Endothelial cell of umbilical vein (primary cell): ENCODE measurements around the gene FRMD6. TPM values are rescaled to one million over a fixed set of nuclear protein-coding genes. Genes with fewer than 3 reads are reported as not detected.

Source experiments
- BruUV-seq: library from RNA; stranded (reverse); fragments of 400-500 nt; replicated peaks from 2 replicates; lab custom pipeline; 2021; lab: Mats Ljungman, UMichigan
- CTCF ChIA-PET: fragments of 300-600, 350-600 bp; sonication (Branson Sonifier 250); formaldehyde crosslinking; loops from one replicate; lab custom pipeline; 2021; ENCODE audit warnings: antibody characterized with exemption, inconsistent platforms; lab: Charles Lee
- POLR2A ChIA-PET: fragments of 300-600, 350-600 bp; sonication (Branson Sonifier 250); formaldehyde crosslinking; loops from one replicate; lab custom pipeline; 2021; ENCODE audit warnings: antibody characterized with exemption, inconsistent platforms; lab: Charles Lee
- DNase-seq: peaks from one replicate; pipeline ENCODE4 v3.0.0-alpha.2; 2011; ENCODE audit warnings: low read depth, low spot score
- FAIRE-seq: peaks from 2 replicates; lab custom pipeline; 2011; peaks lifted over from hg19 to GRCh38; lab: Jason Lieb, UNC
- H2AFZ ChIP-seq: 2 replicates; pipeline ENCODE4 v1.6.0; 2012; ENCODE audit warnings: low read depth, low read length, control low read depth, inconsistent platforms
- H3K27ac ChIP-seq: 2 replicates; pipeline ENCODE4 v1.5.1; 2011; ENCODE audit warnings: low read depth, mild to moderate bottlenecking, control low read depth, low read length, moderate library complexity; ENCODE audit not compliant: insufficient read depth
- H3K27me3 ChIP-seq, 2 experiments: 2 replicates each; pipeline versions ENCODE4 v1.6.0 to v1.6.1; 2011; ENCODE audit warnings: low read length in 2 of 2, mixed read lengths in 1 of 2; ENCODE audit not compliant: control insufficient read depth in 2 of 2, insufficient read depth in 2 of 2
- H3K36me3 ChIP-seq, 2 experiments: 2 replicates in 1 of 2; 3 replicates in 1 of 2; pipeline ENCODE4 v1.5.1; 2011; ENCODE audit warnings: low read length in 2 of 2, mild to moderate bottlenecking in 1 of 2, moderate library complexity in 1 of 2; ENCODE audit not compliant: control insufficient read depth in 2 of 2, insufficient read depth in 2 of 2; ENCODE audit errors: extremely low read depth in 1 of 2
- H3K4me1 ChIP-seq: 3 replicates; pipeline ENCODE4 v1.5.1; 2011; ENCODE audit warnings: mild to moderate bottlenecking, low read length; ENCODE audit not compliant: control insufficient read depth, insufficient read depth; ENCODE audit errors: extremely low read depth
- H3K4me2 ChIP-seq: 2 replicates; pipeline ENCODE4 v1.6.1; 2011; ENCODE audit warnings: low read length, control low read depth, mixed read lengths; ENCODE audit not compliant: insufficient read depth
- H3K4me3 ChIP-seq, 3 experiments: fragments of 200-600 bp in 1 of 3; sonication (generic), shearing (Covaris generic) in 1 of 3; replicated peaks in 1 of 3; 2 replicates each; pipeline ENCODE4 v1.5.1; 2011 to 2016; ENCODE audit warnings: control low read depth in 3 of 3, low read length in 3 of 3, mild to moderate bottlenecking in 2 of 3, inconsistent platforms in 1 of 3, low read depth in 1 of 3, moderate library complexity in 1 of 3; ENCODE audit not compliant: insufficient read depth in 1 of 3
- H3K79me2 ChIP-seq: 2 replicates; pipeline ENCODE4 v1.6.0; 2012; ENCODE audit warnings: low read length, inconsistent platforms; ENCODE audit not compliant: control insufficient read depth, insufficient read depth
- H3K9ac ChIP-seq: replicated peaks from 2 replicates; pipeline ENCODE3; 2011; ENCODE audit warnings: low read length, control low read depth; ENCODE audit not compliant: insufficient read depth; ENCODE audit errors: extremely low read depth
- H3K9me1 ChIP-seq: replicated peaks from 3 replicates; pipeline ENCODE4 v1.6.0; 2011; ENCODE audit warnings: mild to moderate bottlenecking, low read length; ENCODE audit not compliant: control insufficient read depth, insufficient read depth; ENCODE audit errors: extremely low read depth
- H3K9me3 ChIP-seq: replicated peaks from 2 replicates; pipeline ENCODE4 v1.5.1; 2012; ENCODE audit warnings: low read length, inconsistent platforms; ENCODE audit not compliant: control insufficient read depth, insufficient read depth
- H4K20me1 ChIP-seq: replicated peaks from 2 replicates; pipeline ENCODE3; 2011; ENCODE audit warnings: mild to moderate bottlenecking, low read length; ENCODE audit not compliant: control insufficient read depth, insufficient read depth; ENCODE audit errors: extremely low read depth
- GATA2 ChIP-seq: IDR thresholded peaks from 2 replicates; pipeline ENCODE4 v1.7.0; 2011; ENCODE audit warnings: low read depth, mild to moderate bottlenecking, moderate library complexity, mixed read lengths, low read length; ENCODE audit not compliant: insufficient read length, insufficient read depth
- dilution Hi-C: fragments of 300-500 bp; cut with MboI; formaldehyde crosslinking; loops from one replicate; pipeline ENCODE4 v1.15.0; 2019; ENCODE audit warnings: low sequenced_read_pairs; ENCODE audit not compliant: extremely low pct_ligation_motif_present
- intact Hi-C: fragments of 100-400 bp; cut with micrococcal nuclease; formaldehyde crosslinking; loops from one replicate; pipeline ENCODE4 v1.10.0; 2022
- polyA plus RNA-seq, 4 experiments: library from polyadenylated mRNA; depleted of rRNA in 3 of 4; stranded (reverse) in 3 of 4; unstranded in 1 of 4; fragments of >200 nt; gene quantifications; 2 replicates each; pipeline versions ENCODE4 v1.2.1 to v1.2.3, GENCODE V29; 2011 to 2012; ENCODE audit warnings: missing spikeins in 1 of 4
- small RNA-seq: library from RNA; depleted of rRNA; stranded (forward); fragments of <200 nt; gene quantifications from one replicate; pipeline ENCODE3, GENCODE V24; 2012; ENCODE audit warnings: low replicate concordance, low read depth; ENCODE audit not compliant: insufficient read depth, insufficient read length
- total RNA-seq: library from RNA; stranded (reverse); gene quantifications from 2 replicates; pipeline ENCODE4 v1.2.3, GENCODE V29; 2021
- TF ChIP-seq, protein P1 (sequence below), 2 donors: IDR thresholded peaks; 1 replicate in 1 of 2; 2 replicates in 1 of 2; pipeline ENCODE4 v1.5.1; 2011; ENCODE audit warnings: low read length in 2 of 2, mild to moderate bottlenecking in 2 of 2, moderate library complexity in 2 of 2, control low read depth in 1 of 2, inconsistent platforms in 1 of 2, low read depth in 1 of 2; ENCODE audit not compliant: insufficient read depth in 1 of 2; ENCODE audit errors: extremely low read depth in 1 of 2

Gene FRMD6
- total and polyA plus RNA-seq, 2 donors (not counting 3 experiments of a cell fraction or from before 2014, with no cell fraction given): 69.0 to 97.1 TPM

DNA sequence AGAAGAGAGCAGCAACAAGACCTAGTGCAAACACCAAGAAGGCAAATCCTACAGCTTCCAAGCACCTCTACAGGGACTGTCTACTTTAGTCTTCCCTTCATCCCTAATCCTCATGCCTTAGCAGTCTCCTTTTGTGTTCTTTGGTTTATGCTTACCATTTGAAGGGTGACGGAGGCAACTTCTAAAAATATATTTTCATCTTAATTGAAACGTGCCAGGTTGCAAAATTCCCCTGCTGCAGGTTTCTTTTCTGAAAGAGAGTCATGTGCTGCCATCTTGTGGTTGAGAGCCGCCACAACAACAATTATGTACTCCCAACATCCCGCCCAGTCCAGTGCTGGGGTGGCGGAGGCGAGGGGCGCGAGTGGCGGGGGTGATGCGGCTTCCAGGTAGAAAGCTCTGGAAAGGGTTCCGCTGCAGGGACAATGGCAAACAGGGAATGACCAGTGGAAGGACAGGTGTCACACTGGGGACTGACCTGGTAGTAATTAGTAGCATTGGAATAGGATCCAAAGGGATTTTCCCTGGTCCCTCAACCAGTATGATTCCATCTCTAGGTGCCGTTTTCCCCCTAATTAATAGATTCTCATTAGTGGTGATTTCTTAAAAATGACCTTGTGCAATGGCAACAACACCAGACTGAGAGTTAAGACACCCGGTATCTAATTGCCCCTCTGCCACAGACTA is 128.4 kb downstream of the FRMD6 start:
- H3K9me1 ChIP-seq: no peaks in the 10 kb centered on the region
- TF ChIP-seq, protein P1, sequence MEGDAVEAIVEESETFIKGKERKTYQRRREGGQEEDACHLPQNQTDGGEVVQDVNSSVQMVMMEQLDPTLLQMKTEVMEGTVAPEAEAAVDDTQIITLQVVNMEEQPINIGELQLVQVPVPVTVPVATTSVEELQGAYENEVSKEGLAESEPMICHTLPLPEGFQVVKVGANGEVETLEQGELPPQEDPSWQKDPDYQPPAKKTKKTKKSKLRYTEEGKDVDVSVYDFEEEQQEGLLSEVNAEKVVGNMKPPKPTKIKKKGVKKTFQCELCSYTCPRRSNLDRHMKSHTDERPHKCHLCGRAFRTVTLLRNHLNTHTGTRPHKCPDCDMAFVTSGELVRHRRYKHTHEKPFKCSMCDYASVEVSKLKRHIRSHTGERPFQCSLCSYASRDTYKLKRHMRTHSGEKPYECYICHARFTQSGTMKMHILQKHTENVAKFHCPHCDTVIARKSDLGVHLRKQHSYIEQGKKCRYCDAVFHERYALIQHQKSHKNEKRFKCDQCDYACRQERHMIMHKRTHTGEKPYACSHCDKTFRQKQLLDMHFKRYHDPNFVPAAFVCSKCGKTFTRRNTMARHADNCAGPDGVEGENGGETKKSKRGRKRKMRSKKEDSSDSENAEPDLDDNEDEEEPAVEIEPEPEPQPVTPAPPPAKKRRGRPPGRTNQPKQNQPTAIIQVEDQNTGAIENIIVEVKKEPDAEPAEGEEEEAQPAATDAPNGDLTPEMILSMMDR (IDR thresholded peaks at IDR 0.05; ENCODE audit: extremely low read depth in 1 of 2, insufficient read depth in 1 of 2, low read depth in 1 of 2, low read length in 2 of 2): peak; percentile 66 to 78
- TF ChIP-seq GATA2: no peak
- H3K79me2 ChIP-seq: no peaks in the 10 kb centered on the region
- no peaks in the 10 kb centered on the region for H3K9me3 ChIP-seq
- H2AFZ ChIP-seq: no peak overlapping the region
- DNase-seq: peak; percentile 67
- H3K9ac ChIP-seq: no peak overlapping the region
- H3K27ac ChIP-seq: no peak overlapping the region
- peaks cover 3% of the 10 kb centered on the region for H3K4me1 ChIP-seq
- CTCF ChIA-PET: interaction anchor here (0.6 to 7.6 kb wide), 30 partner anchors 9 to 1017 kb away, joined by 3 to 240 read pairs (median 3); partner anchors contain the start of genes FRMD6 and TMX1
- FAIRE-seq: peak; percentile 83
- H3K4me3 ChIP-seq: no peak overlapping the region
- POLR2A ChIA-PET: no interaction called here
- BruUV-seq: no TSS peak
- dilution Hi-C loops: no loop called here
- no peaks in the 10 kb centered on the region for H4K20me1 ChIP-seq
- peaks cover 18 to 38% of the 10 kb centered on the region in 2 experiments for H3K27me3 ChIP-seq
- H3K4me2 ChIP-seq: no peak overlapping the region
- intact Hi-C loops: loop anchor here (1.0 kb wide), 4 partner anchors 199 to 825 kb away; no protein-coding TSS in a partner anchor
- no peaks in the 10 kb centered on the region for H3K36me3 ChIP-seq

Small RNA genes lying within 50 kb of the gene (small RNA-seq; reads per million reads assigned to genes)
- gene OR7E159P (not detected), gene RNA5SP385 (not detected), gene RNU6-301P (not detected)

Other genes with a start within 250 kb of the FRMD6 start
- gene GNG2, start 208.7 kb downstream of the FRMD6 start, total RNA-seq: not detected in 2 replicates
- gene GNG2, start 208.7 kb downstream of the FRMD6 start, polyA plus RNA-seq: not detected in 2 replicates